HG03066 (cell line): ENCODE results near the gene INPP5A.

Experiments used
- ATAC-seq: cut with Tn5 transposase; IDR thresholded peaks from one replicate; pipeline ENCODE4 v1.9.1; 2021; ENCODE audit warnings: low read depth; ENCODE audit not compliant: unreplicated experiment

Gene INPP5A

DNA sequence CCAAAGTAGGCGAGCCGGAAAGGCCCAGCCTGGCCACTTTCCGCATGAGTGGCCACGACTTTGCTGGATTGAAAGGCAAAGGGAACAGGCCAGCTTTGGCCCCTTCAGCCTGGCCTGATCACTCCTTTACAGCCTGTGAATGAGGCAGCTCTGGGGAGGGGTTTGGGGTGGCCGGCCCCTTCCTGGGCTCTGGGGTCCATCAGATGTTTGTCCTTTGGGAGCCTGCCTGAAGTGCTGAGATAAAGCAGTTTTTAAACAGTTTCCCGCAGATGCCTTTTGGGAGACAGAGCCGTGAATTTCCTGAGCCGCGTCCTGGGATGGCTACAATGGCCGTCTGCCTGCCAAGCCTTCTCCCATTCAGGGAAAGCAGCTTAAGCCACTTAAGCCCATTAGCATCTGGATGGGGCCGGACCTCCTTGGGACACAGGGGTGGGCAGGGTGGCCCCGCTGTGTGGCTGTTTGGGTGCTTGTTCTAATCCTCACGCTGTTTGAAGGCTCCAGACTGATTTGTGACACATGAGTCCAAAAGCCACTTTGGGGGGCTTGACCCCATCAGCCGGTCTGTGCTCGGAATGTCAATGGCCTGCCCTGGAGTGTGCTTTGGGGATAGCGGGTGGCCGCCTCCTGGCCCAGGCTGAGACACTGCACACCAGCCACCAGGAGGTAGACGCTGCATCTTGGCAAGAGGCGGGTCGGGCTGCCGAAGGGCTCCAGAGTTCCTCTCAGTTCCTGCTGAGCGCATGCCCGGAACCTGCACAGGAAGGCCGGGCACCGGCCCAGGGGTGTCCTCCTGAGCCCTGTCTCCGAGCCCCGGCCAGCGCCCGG is 209.4 kb downstream of the INPP5A start:
- ATAC-seq = no peak

DNA sequence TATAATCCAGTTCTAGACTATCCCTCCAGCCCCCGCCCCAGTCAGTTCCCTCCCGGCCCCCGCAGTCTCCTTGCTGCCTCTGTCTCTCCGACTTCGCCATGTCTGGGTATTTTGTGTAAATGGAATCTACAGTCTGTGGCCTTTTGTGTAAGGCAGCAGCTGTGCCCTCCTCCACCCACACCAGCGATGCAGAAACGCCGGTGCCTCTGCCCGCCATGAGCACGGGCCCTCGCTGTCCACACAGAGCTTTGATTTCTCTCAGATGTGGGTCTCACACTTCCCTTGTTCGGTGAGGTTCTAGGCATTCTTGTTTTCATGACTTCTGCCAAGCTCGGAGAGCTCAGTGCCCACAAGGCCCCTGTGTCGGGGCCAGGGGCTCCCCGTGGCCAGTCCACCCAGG is 210.5 kb downstream of the INPP5A start:
- no peak for ATAC-seq

DNA sequence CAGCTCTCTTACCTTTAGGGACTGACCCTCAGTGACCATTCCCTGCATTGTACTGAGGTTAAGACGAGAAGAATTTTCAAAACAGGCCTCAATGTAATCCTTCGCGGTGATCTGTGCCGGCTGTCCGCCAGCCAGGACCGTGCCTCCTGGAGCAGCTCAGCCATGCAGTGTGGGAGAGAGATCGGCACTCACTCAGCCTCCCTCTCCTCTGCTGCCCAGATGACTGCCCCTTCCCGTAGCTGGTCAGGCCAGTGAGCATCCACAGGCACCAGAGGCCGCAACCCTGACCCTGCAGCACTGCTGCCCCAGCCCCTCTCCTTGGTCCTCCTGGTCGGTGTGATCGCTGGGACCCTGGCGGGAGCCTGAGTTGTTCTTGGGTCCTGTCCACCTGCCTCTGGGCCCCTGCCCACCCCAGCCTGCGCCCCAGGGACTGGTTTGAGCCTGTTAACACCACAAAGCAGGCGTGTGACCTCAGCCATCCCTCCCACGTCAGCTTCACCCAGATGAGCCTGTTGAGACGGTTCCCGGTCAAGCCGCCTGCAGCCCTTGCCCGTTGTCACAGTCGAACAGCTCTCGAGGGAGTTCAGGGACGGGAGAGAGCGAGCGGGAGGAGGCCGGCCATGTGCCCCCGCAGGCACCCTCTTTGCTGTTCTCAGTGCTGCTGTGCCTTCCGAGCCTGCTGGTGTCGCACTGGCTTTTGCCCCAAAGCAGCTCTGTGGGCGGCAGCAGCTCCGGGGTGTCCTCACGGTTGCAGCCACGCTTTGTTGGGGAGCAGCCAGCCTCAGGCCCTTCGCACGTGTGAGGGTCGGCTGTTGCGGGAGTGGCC is 211.2 kb downstream of the INPP5A start:
- no peak for ATAC-seq

DNA sequence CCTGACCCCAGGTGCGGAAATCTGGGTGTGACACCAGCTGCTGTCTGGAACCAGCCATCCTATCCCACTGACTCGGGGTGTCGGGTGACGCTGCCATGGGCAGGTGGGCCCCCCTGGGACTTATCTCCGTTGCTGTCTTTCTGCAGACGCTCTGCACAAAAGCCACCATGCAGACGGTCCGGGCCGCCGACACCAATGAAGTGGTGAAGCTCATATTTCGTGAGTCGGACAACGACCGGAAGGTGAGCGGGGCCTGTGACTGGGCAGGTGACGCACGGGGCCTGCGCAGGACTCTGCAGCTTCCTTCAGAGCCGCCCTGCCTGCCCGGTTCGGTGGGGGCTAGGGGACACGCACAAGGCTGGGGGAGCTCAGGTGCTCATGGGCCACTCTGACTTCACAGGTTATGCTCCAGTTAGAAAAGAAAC is 211.8 kb downstream of the INPP5A start:
- ATAC-seq = no peak

DNA sequence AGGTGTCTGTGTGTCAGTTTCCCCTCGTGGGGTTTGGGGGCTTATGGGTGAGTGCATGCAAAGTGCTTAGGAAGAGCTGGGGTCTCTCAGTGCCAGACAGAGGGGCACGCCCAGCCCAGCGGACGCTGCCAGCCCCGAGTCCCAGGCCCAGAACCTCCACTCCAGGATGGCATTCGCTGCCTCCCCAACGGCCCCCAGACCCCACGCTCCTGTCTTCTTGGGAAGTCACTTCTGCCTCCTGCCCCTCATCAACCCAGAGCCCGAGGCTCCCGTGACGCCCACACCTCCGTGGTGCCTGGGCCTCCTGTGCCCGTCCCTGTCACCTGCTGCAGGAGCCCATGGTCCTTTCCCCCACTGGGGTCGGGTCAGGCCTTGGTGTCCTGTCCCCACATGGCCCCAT is 213.3 kb downstream of the INPP5A start:
- ATAC-seq = no peak

DNA sequence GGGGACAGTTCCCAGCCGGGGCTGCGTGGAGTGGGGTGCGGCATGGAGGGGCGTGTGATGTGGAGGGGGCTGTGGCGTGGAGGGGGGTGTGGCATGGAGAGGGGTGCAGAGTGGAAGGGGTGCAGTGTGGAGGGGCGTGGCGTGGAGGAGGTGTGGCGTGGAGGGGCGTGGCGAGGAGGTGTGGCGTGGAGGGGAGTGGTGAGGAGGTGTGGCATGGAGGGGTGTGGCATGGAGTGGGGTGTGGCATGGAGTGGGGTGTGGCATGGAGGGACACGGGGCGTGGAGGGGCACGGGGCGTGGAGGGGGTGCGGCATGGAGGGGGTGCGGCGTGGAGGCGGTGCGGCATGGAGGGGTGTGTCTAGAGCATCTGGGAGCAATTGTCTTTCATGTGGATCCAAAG is 214.8 kb downstream of the INPP5A start:
- no peak for ATAC-seq

DNA sequence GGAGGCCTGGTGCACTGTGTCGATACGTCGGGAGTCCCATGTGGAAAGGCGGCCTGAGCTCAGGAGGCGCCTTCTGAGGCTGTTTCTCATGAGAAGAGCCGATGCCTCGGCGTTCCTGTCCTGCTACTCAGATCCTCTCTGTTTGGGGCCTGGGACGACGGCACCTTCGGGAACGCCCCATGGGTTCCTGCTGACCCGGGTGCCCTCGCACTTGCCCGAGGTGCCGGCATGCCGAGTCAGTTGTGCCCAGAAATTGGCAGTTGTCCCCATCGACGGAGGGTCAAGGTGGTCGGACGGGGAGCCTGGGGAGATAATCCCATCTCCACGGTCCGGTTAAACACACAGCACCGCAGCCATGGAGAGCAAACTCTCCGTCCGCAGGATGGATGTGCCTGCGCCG is 215.4 kb downstream of the INPP5A start:
- ATAC-seq = no peak

DNA sequence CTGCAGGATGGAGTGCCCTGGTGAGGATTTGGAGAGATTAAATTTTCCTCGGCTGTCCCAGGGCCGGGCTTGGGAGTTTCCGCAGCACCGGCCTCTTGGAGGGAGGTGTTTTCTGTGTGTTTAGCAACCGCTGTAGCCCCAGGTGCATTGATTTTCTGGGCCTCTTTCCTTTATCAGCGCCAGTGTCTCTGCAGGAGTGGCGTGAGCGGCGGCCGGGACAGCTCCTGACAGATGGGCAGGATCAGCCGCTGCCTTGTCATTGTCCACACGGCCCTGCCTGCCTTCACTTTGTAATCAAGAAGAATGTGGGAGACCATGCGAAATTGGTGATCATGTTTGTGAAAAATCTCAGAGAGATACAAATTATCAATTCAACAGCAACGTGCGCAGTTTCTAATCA is 216.0 kb downstream of the INPP5A start:
- ATAC-seq = no peak

DNA sequence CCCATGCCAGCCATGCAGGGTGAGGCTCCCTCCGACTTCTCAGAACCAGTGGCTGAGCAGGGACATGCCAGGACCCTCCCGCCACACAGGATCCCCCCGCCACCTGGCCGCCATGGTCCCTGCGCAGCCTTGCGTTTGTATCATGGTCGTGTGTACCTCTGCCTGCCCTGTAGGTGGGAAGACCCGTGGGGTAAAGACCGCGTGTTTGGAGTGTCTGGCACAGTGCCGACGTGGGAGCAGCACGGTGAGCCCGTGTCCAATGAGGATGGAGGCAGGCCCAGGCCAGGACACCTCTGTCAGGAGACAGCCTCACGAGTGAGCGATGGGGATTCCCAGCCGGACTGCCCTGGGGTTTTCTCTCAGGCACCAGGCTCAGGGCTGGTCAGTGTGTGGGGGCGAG is 216.5 kb downstream of the INPP5A start:
- ATAC-seq = no peak

DNA sequence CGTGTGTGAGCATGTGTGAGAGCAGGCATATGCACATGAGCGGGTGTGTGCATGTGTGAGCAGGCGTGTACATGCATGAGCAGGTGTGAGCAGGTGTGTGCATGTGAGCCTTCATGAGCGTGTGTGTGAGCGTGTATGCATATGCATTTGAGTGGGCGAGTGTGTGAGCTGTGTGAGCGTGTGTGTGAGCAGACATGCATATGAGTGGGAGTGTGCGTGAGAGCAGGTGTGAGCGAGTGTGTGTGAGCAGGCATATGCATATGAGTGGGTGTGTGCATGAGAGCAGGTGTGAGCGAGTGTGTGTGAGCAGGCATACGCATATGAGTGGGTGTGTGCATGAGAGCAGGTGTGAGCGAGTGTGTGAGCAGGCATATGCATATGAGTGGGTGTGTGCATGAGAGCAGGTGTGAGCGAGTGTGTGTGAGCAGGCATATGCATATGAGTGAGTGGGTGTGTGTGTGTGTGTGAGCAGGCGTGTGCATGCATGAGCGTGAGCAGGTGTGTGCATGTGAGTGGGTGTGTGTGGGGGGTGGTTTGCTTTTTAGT is 217.7 kb downstream of the INPP5A start:
- ATAC-seq = no peak

DNA sequence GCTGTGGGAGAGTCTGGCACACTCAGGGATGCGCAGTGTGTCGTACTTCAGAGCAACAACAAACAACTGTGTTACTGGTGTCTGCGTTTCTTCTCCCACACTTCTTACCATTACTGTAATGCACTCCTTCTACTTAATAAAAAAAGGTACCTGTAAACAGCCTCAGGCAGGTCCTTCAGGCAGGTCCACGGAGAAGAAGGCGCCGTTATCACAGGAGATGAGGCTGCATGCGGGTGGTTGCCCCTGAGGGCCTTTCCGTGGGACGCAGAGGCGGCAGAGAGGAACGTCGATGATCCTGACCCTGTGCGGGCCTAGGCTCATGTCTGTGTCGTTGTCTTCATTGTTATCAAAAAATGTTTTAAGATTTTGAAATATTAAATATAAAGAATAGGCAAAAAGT is 219.0 kb downstream of the INPP5A start:
- ATAC-seq = no peak

DNA sequence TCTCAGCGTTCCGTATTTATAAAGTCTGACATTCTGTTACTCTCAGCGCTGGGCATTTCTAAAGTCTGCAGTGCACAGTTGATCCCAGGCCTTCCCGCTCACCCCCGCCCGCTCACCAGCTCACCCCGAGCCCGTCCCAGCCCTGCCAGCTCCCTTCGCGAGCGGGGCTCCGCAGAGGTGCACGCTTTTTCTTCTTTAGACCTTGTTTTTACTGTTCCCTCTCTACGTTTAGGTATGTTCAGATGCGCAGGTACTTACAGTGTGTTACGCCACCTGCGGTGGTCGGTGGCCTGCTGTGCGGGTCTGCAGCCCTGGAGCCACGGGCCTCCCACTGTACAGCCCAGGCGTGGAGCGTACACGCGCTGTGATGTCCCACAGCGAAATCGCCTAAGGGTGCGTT is 219.6 kb downstream of the INPP5A start:
- no peak for ATAC-seq

DNA sequence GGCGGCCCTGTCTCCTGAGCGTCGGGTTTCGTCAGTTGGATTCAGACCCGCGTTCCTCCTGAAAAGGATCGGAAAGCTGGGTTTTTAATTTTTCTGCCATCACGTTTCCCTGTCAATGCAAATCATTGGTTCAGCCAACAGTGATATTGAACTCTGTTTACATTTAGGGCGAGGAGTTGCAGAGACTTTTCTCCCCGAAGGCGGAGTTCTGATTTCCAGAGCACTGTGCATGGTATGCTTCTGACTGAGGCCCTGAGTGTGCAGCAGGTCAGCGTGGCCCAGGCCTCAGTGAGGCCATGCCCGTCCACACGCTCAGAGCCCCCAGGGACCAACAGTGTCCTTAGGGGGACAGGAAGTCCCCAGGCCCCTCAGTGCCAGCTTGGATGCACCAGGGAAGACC is 221.3 kb downstream of the INPP5A start:
- ATAC-seq = no peak

DNA sequence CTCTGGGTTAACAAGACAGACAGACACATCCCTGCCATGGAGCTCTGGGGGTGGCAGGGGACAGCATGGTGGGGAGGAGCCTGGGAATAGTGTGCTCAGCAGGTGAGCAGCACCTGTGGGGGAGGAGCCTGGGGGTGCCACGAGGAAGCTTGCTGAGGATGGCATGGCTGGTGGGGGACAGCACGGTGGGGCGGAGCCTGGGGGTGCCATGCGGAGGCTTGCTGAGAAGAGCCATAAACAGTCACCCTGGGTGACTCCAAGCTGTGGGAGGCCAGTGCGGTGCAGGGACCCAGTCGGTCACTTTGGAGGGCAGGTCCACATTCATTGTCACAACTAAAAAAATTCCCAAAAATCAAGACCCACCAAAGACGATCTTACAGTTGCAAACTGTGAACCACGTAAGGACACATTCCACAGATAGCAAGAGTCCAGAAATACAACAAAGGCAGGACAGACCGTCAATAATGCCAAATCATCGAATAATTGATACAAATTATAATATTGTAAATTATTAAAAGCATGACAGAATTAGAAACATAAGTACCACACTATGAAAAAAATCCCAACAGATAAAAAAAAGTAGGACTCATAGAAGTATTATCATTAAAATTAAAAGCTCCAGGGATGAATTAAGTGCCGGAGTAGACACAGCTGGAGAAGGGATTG is 223.9 kb downstream of the INPP5A start:
- no peak for ATAC-seq

DNA sequence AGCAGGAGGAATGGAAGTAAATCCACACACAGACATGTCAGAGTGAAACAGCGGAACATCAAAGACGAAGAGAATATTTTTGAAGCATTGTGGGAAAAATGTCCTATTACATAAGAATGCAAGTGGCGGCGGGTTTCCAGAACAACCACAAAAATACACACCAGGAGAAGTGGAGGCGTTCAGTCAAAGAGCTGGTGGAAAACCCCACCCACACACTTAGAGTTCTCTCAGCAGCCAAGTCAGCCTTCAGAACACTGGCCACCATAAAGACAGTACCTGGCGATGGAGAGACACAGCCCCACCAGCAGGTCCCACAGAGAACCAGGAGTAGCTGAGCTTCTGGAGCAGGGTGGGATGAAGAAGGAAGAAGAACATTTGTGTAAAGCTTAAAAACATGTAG is 224.7 kb downstream of the INPP5A start:
- no peak for ATAC-seq

DNA sequence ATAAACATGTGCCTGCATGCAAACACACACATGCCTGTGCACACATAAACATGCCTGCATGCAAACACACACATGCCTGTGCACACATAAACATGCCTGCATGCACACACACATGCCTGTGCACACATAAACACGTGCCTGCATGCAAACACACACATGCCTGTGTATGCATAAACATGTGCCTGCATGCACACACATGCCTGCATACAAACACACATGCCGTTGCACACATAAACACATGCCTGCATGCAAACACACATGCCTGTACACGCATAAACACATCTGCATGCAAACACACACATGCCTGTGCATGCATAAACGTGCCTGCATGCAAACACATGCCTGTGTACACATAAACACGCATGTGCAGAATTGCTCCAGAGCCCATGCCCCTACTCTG is 226.0 kb downstream of the INPP5A start:
- ATAC-seq = no peak

DNA sequence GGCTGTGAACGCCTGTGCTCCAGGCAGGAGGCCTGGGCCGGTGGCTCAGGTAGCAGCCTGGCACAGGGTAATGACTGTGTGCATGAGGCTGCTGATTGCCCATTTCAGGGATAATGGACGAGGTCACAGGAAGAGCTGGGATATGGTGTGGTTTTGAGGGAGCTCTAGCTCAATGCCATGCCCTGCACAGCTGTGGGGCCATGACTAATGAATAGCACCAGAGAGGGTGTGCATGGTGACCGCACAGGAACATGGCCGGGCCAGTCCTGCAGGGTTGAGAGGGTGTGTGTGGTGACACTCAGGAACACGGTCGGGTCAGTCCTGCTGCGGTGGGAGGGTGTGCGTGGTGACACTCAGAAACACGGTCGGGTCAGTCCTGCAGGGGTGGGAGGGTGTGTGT is 226.5 kb downstream of the INPP5A start:
- ATAC-seq = no peak

DNA sequence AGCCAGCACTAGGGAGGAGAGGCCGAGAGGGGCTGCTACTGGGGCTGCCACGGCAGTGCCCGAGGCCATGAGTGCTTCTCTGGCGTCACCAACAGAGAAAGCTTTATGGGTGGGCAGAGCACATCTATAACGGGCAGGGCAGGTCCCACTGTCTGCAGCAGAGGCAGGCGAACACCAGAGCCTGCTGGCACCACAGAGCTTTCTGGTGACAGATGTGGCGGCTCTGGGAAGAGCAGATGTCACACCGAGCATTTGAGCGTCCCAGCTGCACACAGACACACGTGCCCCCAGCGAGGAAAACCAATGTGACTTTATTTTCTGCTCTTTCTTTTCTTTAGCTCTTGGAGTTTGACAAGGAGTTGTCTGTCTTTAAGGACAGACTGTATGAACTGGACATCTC is 227.8 kb downstream of the INPP5A start:
- ATAC-seq = no peak

DNA sequence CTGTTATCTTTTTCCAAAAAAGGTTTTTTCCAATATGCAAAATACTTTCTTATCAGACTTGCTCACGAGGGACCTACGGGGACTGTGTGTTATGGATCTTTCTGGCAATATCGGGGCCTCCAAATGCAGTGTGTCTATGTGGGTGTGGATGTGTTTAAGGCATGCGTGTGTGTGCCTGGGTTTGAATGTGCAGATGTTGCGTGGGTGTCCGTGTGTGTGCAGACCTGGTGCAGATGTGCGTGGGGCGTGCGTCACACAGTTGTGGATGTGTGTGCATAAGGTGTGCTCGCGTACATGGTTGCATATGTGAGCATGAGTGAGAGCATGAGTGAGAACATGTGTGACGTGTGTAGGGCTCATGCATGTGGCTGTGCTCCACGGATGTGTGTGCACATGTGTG is 228.7 kb downstream of the INPP5A start:
- no peak for ATAC-seq

DNA sequence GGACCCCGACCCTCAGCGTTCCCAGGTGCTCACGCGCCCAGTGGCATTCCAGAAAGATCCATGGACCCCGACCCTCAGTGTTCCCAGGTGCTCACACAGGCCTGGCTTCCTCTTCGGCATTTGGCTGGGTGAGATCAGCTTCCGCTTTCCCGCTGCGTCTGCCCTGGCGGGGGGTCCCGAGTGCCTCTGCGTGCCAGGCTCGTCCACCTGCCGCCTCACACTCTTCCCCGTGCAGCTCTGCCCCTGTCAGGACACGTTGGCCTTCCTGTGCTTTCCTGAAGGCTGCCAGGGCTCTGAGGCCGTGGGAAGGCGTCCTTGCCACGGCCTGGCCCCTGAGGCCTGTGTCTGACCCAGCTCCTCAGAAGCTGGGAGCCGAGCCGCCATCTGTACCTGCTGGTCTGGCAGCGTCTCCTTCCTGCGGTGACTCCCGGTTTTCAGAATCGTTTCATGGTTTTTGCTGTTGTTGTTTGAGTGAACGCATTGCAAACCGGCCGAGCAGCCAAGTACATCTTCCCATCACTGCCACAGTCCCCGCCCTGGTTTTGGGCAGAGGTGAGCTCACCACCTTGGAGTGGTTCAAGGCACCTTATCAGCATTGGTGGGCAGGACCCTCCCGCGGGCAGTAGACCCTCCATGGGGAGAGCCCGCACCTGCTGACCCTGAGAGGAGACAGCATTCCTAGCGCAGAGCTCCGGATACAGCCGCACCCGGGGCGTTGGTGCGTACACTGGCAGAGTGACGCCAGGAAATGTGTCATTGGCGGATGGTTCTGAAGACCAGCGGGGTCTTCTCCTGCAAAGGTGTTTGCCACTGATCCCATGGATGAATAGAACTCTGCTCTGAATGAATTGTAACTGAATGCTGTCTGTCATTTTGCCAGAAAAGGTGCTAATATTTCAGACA is 231.0 kb downstream of the INPP5A start:
- ATAC-seq = no peak
